GM18873 (cell line): ENCODE results near the gene DNAJC8.

ENCODE experiments used
- ATAC-seq: cut with Tn5 transposase; IDR thresholded peaks from one replicate; pipeline ENCODE4 v1.9.1; 2021; ENCODE audit warnings: mild to moderate bottlenecking, moderate library complexity, moderate number of reproducible peaks; ENCODE audit not compliant: unreplicated experiment, low FRiP score

DNAJC8 gene

GRCh38 chr1:28232558-28233263, at the start of gene DNAJC8:
Gene DNAJC8, minus strand, starts transcription at chr1:28233029. Its CDS starts 31 bp downstream, at chr1:28232998.
- peak; percentile 44 for ATAC-seq

GRCh38 chr1:28281608-28282425, 49.0 kb upstream of the DNAJC8 start:
- ATAC-seq: no peak

- no peak for ATAC-seq
Measured at GRCh38 chr1:28280977-28281381, 48.1 kb upstream of the DNAJC8 start.

- no peak for ATAC-seq
Measured at GRCh38 chr1:28280501-28280900, 47.7 kb upstream of the DNAJC8 start.

GRCh38 chr1:28279721-28280120, 46.9 kb upstream of the DNAJC8 start:
- ATAC-seq: no peak

- no peak for ATAC-seq
Measured at GRCh38 chr1:28278763-28279162, 45.9 kb upstream of the DNAJC8 start.

GRCh38 chr1:28273216-28273860, 40.5 kb upstream of the DNAJC8 start:
- no peak for ATAC-seq

- no peak for ATAC-seq
Measured at GRCh38 chr1:28272215-28272852, 39.5 kb upstream of the DNAJC8 start.

GRCh38 chr1:28269529-28269928, 36.7 kb upstream of the DNAJC8 start:
- ATAC-seq: no peak

- ATAC-seq: no peak
Measured at GRCh38 chr1:28267633-28268032, 34.8 kb upstream of the DNAJC8 start.

- ATAC-seq: no peak
Measured at GRCh38 chr1:28266920-28267322, 34.1 kb upstream of the DNAJC8 start.

- ATAC-seq: no peak
Measured at GRCh38 chr1:28265577-28265976, 32.7 kb upstream of the DNAJC8 start.

GRCh38 chr1:28264897-28265296, 32.1 kb upstream of the DNAJC8 start:
- ATAC-seq: no peak

- no peak for ATAC-seq
Measured at GRCh38 chr1:28260803-28261174, 28.0 kb upstream of the DNAJC8 start.

GRCh38 chr1:28259934-28260802, 27.3 kb upstream of the DNAJC8 start:
- no peak for ATAC-seq

GRCh38 chr1:28259252-28259933, 26.6 kb upstream of the DNAJC8 start, which contains the start of gene SESN2:
Gene SESN2, plus strand, starts transcription at chr1:28259518. Its CDS starts 330 bp downstream, at chr1:28259848.
- peak; percentile 80 for ATAC-seq

GRCh38 chr1:28258628-28259251, 25.9 kb upstream of the DNAJC8 start:
- ATAC-seq: no peak

- no peak for ATAC-seq
Measured at GRCh38 chr1:28257736-28258135, 24.9 kb upstream of the DNAJC8 start.
